NCI-H187 (cell line): ENCODE measurements around the gene SNX32.

ENCODE experiments used
- DNase-seq, 2 experiments: peaks; one replicate each; lab custom pipeline; 2025; lab: John Stamatoyannopoulos, UW

The SNX32 gene

DNA sequence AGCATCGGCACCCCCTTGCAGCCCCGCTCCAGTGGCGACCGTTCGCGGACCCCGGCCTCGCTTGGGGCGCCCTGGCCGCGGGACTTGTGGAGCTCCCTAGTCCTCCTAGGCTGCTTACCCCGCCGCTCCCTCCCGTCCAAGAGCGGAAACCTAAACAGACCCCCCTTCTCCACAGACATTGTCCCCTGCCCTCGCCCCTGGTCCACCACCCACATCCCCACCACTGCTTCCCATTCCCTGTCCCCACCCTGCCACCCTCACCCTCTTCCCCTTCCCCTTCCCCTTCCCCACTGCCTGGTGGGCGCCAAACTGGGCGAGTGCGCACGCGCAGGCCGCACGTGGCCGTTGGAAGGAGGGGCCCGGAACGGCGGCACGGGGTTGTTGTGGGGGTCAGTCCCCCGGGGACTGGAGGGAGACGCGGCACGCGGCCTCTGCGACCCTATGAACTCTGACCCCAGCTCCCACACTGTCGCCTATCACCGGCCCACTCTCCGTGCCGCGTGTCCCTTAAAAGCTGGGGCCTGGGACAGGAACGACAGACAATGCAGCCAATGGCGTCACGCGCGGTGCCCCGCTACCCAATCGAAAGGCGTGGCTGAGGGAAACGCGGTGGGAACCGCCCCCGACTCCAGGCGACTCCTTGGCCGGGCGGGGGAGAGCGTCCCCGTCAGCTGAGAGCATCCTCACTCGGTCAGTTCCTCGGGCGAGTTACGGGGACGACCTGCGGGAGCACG, at the start of gene SNX32:
TSS of gene SNX32 (plus strand) at position 667 of the 734 bp plus-strand sequence. CDS start 103 bp downstream, outside the sequence.
- peak; percentile 88 to 92 for DNase-seq

DNA sequence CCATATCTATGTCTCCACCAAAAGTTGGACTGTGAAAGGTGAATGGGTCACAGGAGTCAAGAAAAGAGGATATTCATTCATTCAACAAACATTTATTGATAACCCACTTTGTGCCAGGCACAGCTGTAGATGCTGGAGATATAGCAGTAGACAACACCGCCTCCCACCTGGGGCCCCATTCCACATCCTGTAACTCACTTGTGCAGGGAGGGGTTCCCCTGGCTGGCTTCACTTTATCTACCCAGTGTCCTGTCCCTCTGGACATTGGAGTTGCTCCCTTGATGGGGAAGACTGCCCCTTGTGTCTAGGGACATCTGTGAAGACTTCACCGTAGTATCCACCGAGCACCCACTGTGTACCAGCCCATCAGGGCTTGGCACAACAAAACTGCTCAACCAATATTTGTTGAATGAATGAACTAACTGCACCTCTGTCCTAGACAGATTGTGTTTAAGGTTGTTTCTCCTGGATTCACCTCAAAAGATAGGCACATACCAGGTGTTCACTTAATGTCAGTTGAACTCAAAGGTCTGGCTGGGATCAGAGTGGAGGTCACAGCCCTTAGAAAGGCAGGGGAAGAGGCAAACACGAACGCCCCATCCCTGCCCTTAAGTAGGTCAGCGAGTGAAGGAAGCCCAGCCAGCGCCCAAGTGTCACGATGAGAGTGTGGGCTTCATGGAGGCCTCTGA, 48.3 kb upstream of the SNX32 start:
- no peak for DNase-seq

DNA sequence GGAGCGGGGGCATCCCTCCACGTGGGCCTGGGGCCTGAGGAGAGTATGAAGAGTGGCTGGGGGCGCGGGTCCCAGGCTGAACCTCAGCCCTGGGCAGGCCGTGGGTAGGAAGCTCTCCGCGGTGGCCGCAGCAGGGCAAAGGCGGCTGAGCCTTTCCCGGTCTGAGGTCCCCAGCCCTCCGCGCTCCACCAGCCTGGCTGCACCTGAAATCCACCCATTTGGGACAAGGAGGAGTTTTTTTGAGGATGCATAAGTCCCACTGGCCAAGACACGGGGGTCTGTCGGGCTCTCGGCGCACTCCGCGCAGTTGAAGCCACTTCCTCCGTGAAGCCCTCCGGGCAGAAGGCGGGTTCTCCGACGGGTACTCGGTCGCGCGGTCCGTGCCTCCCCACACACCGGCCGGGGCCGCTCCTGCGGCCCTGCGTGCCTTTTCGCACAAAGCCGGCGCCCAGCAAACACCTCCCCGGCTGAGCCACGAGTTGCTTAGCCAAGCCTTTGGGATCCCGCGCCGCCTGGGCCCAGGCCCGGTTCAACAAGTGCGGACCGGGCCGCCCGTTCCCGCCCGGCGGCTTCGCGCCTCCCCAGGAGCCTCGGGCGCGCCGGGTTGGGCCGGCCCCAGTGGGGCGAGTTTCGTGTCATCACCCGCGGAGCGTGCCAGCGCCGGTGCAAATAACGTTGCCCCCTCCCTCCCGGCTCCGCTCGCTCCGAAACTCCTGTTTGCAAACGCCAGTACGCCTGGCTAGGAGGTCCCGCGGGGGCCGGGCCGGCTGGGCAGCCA, 47.6 kb upstream of the SNX32 start:
- DNase-seq = no peak

DNA sequence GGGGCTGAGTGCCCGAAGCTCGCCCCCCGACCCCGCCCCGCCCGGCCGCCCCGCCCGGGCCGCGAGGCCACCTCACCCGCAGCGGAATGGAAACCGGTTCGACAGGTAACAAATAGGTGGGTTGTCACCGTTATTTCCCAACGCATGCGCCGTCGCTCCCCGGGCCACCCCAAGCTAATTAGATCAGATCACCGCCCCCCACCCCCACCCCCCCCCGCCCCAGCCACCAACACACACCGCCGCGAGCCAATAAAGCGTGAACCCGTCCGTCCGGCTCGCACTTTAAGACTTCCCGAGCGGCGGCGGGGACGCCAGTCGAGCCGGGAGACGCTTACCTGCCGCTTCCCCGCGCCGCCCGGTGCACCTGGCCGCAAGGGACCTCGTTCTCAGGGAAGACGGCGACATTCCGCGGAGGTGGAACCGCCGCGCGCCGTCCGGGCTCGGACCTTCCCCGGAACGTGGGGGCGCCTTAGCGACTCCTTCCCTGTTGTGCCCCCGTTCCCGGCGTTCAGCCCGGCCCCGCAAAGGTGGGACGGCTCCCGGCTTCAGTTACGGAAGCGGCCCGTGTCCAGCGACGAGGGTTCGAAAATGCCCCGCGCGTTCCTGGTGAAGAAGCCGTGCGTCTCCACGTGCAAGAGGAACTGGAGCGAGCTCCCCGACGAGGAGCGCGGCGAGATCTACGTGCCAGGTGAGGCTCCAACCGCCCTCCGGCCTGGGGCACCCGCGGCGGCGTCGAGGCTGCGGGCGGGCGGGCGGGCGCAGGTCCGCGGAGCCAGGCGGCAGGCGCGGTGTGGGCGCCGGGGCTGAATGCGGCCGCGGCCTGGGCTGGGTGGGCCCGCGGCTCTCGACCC, 46.8 kb upstream of the SNX32 start, which contains the start of gene OVOL1:
TSS of gene OVOL1 (plus strand) at position 278 of the 851 bp plus-strand sequence. CDS start at position 589, 311 bp downstream.
- no peak for DNase-seq

DNA sequence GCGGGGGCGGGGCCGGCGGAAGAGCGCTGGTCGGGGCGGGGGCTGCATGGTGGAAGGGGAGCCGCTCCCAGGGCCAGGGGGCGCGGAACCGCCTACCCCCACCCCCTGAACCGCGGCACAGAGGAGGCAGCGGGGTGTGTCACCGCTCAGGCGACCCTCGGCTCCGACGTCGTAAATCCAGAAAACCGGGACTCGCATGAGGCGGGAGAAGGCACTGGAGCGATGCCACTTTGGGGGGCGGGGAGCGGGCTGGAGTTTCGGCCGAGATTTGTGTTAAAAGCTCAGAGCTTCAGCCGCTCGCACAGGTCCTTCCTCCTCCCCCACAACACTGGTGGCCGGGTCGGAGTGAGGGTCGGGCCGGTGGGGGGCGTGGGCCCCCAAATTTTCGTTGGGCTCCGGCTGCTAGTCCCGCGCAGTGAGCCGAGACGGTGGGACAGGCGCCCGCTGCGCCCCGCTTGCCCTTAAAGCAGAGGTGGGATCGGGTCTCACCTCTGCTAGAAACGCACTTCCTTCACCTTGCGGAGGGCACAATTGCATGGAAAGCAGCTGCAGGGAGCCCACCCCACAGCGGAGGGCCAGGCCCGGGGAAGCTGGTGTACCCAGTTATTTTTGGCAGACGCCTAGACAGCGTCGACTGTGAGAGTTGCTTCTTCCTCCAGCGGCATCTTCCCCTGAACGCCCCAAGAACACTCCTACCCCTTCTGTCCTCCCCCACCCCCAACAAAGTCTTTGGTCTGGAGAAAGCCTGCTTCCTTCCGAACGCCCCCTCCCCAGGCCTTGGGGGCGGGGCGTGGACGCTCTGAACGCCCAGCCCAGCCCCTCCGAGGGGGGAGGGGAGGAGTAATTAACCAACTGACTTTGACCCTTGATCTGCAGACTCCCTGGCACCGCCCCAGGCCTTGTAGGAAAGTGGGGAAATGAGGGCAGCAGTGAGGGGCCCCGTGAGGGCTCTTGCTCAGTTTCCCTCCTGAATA, 45.8 kb upstream of the SNX32 start:
- DNase-seq = no peak

DNA sequence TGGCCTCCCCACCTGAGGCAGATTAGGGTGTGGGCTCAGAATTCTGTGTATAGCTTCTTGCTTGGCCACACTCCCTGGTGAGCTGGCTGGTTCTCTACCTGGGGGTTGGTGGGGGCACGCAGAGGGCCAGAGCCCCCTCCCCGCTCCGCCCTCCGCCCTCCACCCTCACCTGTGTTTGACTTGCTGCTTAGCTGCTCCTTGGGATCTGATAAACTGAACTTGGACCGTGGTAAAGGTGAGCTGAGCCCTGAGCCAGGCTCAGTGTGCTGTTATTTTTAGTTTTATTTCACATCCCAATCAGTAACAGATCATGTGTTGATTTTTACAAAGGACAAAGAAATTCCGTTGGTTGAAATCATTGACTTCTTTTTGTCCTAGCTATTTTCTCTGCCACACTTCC, 44.9 kb upstream of the SNX32 start:
- DNase-seq = no peak

DNA sequence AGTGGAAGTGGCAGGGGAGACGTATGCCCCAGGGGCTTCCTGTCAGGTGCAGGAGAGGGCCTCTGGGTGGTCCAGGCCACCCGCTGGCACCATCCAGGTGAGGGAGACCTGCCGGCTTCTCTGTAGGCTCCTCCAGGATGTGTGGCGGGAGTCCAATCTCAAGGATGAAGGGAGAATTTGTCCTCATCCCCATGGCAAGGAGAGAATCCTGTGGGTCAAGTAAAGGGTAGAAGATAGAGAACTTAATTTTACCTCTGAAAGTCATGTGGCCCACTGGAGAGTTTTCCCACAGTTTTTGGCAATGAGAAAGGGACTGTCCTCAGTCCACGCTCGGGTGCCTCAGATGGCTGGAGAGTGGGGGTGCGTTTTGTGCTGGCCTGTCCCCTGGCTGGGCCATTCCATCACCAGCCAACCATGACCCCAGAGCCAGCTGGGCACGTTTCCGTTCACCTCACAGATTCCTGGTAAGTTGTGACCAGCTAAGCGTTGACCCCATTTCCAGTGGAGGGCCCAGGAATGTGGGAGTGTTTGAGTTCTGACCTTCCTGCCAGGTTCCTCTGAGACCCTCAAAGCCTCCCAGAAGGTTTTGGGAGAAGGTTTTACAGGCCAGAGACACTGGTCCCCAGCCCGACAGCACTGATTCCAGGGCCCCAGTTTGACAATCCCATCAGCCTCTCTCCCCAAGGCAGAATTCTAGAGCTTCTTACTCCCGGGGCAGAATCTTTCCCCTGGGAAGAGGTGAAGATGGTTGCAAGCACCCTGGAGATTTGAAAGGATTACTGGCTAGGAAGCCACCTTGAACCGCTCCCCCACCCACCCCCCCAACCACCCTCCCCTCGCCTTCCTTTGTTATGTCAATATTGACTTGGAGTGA, 44.3 kb upstream of the SNX32 start:
- DNase-seq = no peak

DNA sequence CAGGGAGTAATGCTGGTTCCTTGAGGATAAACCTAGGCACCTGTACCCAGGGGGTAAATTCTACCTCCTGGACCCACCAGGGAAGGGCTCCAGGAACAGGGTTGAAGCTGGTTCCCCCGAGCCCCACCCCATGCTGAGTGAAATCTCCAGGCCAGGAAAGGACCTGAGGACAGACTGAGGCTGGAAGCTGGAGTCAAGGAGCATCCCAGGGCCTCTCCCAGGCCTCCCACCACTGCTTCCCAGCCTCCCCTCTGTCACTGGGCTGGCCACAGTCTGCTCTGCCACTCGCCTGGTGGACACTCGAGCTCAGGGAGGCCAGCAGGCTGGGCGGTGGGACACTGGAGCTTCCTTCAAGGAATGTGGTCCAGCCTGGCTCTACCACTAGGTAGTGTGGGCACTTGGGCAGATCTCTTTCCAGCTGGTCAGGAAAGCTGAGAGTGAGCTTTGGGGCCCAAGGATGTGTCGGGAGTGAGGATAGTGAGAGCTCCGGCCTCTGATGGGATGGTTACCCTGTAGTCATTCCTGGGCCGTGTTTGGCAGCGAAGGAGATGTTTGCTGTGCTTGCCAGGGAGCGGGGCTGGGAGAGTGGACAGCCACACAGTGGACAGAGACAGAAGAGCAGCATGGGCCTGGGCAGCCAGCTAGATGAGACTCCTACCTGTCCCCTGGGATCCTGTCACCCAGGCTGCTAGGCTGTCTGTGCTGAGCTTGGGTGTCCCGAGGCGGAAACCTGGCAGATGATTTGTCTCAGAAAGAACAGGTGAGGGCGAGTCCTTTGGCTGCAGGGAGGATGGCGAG, 43.5 kb upstream of the SNX32 start:
- DNase-seq = no peak

DNA sequence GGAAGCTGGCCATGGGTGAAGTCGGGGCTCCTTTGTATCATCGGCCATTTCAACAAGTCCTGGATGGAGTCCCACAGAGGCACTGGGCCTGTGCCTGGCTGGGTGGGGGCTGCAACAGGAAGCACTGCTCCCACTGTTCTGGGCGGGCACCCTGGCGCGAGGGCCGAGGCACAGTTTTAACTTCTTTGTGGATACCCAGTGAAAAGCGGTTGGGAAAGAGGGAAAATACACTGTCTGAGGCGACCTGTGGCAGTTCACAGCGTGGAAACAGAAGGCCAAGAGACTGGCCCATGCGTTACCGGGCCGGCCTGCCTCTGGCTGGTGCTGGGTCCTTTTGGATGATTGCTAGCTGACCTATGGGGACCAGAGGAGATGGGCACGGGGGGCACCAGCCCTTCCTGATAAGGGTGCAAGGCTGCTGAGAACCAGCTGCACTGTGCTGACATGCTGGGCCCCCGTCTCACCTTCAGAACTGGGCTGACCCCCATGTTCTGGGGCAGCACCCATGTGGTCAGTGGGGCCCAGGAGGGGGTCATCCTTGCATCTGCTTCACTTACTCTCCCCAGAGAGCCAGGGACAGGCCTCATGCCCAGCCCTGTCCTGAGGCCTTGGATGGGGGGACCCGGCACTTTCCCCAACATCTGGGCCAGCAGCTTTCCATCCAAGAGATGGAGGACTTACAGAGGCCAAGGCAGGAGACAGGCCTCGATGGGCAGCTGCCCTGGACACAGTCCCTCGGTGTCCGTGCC, 42.7 kb upstream of the SNX32 start:
- DNase-seq = no peak

DNA sequence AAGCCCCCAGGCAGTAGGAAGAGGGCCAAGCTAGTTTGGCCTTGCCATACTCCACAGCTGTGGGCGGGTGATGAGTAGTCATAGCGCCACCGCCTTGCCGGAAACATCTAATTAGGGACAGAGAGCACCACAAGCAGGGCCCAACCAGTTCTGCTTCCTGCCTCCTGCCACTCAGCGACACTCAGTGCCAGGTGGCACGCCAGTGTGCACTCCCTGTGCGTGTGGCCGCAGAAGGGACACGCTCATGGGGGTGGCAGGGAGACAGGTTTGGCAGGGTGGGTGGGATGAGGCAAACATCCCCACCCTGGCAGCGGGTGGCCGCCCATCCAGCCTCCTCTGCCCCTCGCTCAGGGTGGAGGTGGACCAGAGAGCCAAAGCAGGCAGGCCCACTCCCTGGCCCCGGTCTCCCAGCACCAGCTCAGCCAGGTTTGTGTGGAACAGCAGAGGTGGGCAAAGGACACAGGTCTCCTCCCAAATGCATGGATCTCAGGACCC, 42.0 kb upstream of the SNX32 start:
- no peak for DNase-seq

DNA sequence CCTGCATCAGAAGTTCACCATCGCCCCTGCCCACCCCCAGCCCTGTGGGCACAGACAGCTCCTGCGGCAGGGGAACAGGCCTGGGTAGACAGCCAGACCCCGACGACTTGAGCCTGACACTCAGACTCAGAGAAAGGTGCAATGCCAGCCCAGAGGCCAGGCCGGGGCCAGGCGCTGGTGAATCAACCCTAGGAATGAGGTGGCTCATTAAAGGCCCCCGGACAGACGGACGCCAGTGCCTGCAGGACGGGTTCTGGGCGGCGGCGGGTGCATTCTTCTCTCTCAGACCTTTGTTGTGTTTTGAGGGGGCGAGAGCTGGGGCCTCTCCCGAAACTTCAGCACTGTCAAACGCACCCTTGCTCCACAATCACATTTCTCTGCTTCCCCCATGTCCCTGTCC, 41.3 kb upstream of the SNX32 start:
- no peak for DNase-seq

DNA sequence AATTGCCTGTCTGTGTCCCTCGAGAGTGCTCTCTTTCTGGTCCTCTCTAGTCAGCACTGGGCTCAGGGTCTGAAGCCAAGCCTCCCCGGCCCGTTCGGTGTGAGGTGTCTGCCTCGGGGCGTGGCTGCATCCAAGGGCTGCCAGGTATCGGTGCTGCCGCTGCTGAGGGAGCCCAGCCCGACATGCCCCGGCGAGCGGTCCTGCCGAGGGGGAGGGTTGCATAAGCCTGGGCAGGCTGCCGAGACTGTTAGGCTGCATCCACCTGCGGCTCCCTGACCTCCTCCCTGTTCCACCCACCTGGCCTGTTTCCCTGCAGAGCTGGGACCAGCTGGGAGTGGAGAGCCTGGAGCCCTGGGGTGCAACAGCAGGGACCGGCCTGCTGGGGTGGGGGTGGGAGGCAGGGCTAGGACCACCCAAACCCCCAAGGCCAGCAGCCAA, 40.6 kb upstream of the SNX32 start:
- DNase-seq = no peak

DNA sequence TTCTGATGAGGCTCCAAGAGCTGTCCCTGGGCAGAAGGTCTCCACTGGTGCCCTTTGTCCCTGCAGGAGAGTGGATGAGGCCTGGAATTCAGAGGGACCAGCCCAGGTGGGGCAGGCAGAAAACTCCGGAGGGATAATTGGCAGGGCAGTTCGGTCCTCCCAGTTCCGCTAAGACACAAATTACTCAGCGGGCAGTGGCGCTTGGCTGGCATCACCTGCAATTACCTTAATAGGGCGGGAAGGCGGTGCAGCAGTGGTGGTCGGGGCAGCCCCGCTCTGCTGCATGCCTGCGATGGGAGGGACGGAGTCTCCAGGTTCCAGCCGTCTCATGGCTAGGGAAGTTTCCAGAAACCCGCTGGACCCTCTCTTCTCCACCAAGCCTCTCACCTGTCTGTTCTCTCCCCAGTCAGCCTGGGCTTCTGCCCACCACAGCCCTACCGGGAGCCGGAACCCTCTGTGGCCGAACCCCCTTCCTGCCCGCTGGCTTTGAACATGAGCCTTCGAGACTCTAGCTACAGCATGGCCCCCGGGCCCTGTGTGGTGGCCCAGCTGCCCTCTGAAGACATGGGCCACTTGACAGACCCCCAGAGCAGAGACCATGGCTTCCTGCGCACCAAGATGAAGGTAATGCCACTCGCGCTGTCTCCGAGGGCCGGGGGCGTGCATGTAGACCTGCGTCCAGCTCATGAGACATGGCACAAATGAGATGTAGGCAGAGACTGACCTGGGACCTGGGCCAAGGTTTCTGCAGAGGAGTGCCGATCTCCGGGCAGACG, 40.0 kb upstream of the SNX32 start:
- no peak for DNase-seq

DNA sequence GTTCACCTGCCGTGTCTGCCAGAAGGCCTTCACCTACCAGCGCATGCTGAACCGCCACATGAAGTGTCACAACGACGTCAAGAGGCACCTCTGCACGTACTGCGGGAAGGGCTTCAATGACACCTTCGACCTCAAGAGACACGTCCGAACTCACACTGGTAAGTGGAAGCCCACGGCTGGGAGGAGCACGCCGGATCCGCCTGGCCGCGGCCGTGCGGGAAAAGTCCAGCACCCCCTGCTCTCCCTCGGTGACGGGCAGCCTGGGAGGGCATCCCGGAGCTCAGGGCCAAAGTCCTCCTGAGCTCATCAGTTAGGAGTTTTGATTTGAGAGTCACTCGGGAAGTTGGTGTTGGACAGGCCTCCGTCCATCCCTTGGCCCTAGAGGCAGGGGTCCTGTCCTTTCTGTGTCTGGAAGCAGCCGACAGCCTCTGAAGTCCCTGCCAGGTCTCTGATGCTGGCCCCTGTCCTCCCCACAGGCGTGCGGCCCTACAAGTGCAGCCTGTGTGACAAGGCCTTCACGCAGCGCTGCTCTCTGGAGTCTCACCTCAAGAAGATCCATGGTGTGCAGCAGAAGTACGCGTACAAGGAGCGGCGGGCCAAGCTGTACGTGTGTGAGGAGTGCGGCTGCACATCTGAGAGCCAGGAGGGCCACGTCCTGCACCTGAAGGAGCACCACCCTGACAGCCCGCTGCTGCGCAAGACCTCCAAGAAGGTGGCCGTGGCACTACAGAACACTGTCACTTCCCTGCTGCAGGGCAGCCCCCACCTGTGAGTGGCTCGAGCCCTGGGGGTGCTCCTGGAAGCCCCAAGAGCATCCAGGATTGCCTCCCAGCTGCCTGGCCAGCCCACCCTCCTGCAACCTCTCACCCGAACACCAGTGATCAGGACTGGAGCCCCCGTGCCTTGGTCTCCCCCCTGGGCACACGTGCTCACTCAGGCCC, 38.9 kb upstream of the SNX32 start:
- DNase-seq = no peak

DNA sequence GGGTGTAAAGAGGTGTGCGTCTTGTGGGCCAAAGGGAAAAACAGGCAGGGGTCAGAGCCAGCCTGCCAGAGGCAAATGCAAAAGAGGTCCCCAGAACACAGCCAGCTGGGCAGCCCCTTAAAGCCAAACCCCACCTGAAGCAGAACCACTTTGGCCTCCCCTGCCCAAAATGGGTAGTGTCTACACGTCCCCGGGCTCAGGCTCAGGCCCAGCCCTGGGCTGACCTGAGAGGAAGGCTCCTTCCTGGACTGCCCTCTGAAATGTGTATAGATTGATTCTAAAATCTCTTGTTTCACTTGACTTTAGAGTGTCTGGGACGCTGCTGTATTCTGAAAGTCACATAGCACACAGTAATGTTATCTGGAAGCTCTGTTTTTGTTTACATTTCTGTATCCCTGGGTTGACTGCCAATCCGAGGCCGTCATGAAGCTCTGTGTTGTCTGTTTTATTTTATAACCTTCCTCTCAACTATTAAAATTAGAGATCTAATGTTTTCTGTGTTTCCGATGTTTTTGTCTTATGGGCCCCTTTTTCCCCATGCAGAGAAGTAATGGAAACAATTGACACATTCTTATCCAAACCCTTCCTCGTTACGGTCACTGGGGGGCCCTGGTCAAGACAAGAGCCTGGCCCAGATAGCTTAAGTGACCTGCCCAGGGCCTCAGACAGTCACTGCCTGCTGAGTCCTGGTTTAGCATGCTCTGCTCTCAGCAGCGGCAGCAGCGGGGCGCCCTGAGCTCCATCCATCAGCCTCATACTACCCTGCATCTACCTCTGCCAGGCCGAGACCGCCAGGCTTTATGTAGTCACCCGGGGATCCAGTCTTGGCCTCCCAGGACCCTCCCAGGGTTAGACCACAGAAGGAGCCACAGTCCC, 36.8 kb upstream of the SNX32 start:
- DNase-seq = no peak
